Measurements from ENCODE around the gene PTPN3. TPM values are rescaled to one million over a fixed set of nuclear protein-coding genes. Genes with fewer than 3 reads are reported as not detected.
"Not testable (repeated sequence)": the region's sequence is repeated elsewhere in the genome, so short reads cannot be mapped to it uniquely, and the experiment has no call there.

PTPN3 gene
- 9.2 and 9.4 TPM in 2 replicates for total RNA-seq

GRCh38 chr9:109498195-109499092 lies at the start of gene PTPN3:
PTPN3 (minus strand) TSS chr9:109498307; CDS start chr9:109463434, 34,873 bp downstream.
- H3K36me3 Mint-ChIP-seq (ENCODE audit: low read depth): no peaks in the 10 kb centered on the region
- H3K27ac Mint-ChIP-seq: no peak within 1 kb of the TSS
- H3K27me3 Mint-ChIP-seq (ENCODE audit: low read depth): peaks cover 71% of the 10 kb centered on the region
- H3K4me1 Mint-ChIP-seq (ENCODE audit: low read depth): peaks cover 8% of the 10 kb centered on the region
- intact Hi-C loops (cut with micrococcal nuclease): no loop called here
- H3K4me3 Mint-ChIP-seq (ENCODE audit: low read depth): peak within 1 kb of the TSS; percentile 71
- no peaks in the 10 kb centered on the region for H3K9me3 Mint-ChIP-seq
- DNase-seq (ENCODE audit: low spot score): no peak

DNA sequence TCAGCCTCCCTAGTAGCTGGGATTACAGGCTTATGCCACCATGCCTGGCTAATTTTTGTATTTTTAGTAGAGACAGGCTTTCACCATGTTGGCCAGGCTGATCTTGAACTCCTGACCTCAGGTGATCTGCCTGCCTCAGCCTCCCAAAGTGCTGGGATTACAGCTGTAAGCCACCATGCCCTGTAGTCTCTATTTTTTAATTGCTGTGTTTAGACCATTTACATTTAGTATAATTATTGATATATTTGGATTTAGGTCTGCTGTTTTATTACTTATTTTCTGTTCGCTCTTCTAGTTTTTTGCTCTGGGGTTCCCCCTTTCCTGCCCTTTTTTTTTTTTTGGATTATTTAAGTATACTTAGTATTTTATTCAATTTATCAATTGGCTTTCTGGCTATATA lies 46.8 kb upstream of the PTPN3 start:
- H3K36me3 Mint-ChIP-seq (ENCODE audit: low read depth): not testable (repeated sequence)

DNA sequence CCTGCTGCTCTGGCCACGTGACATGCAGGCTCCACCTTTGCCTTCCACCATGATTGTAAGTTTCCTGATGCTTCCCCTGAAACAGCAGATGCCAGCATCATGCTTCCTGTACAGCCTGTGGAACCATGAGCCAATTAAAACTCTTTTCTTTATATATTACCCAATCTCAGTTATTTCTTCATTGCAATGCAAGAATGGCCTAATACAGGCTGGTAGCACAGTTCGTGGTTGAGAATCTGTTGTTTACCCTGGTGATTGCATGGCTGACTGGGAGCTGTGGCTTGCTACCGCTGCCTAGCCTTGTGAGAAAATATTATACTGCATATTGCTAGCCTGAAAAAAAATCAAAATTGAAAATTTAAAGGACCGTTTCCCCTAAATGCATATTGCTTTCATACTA lies 44.8 kb upstream of the PTPN3 start:
- peaks cover 4% of the 10 kb centered on the region for H3K27me3 Mint-ChIP-seq (ENCODE audit: low read depth)
- H3K4me3 Mint-ChIP-seq (ENCODE audit: low read depth): no peak overlapping the region
- intact Hi-C loops (cut with micrococcal nuclease): no loop called here
- DNase-seq (ENCODE audit: low spot score): no peak
- no peaks in the 10 kb centered on the region for H3K4me1 Mint-ChIP-seq (ENCODE audit: low read depth)
- H3K9me3 Mint-ChIP-seq: peaks cover 11% of the 10 kb centered on the region
- H3K36me3 Mint-ChIP-seq (ENCODE audit: low read depth): no peaks in the 10 kb centered on the region
- no peak overlapping the region for H3K27ac Mint-ChIP-seq

More for the DNA sequence above, 46.8 kb upstream of the PTPN3 start:
- DNase-seq (ENCODE audit: low spot score); H3K4me3 Mint-ChIP-seq (ENCODE audit: low read depth); intact Hi-C loops (cut with micrococcal nuclease); H3K27me3 Mint-ChIP-seq (ENCODE audit: low read depth); H3K27ac Mint-ChIP-seq; H3K4me1 Mint-ChIP-seq (ENCODE audit: low read depth): not testable (repeated sequence)
- peaks cover 11% of the 10 kb centered on the region for H3K9me3 Mint-ChIP-seq

DNA sequence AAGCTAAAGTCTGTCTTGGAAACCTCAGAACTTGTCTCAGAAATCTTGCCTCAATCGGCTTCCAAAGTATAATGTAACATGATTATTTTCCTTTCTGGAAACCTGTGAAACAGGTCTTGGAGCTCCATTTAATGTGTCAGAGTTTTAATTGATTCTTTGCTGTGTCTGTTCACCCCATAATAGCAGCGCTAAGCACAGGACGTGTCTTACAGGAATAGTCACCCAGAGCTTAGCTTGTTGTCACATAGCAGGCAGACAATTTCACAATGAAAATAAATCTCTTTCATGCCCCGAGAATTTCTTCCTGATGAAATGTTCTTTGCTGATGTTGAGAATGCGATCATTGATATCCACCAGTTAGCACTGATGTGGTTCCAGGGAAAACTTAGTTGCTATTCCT lies 40.2 kb upstream of the PTPN3 start:
- Mint-ChIP-seq H3K27me3 (ENCODE audit: low read depth) (peaks cover 7% of the 10 kb centered on the region), H3K9me3 (no peaks in the 10 kb centered on the region), H3K27ac (no peak overlapping the region), H3K36me3 (ENCODE audit: low read depth) (no peaks in the 10 kb centered on the region), H3K4me1 (ENCODE audit: low read depth) (no peaks in the 10 kb centered on the region), H3K4me3 (ENCODE audit: low read depth) (no peak overlapping the region)
- no peak for DNase-seq (ENCODE audit: low spot score)
- intact Hi-C loops (cut with micrococcal nuclease): no loop called here

DNA sequence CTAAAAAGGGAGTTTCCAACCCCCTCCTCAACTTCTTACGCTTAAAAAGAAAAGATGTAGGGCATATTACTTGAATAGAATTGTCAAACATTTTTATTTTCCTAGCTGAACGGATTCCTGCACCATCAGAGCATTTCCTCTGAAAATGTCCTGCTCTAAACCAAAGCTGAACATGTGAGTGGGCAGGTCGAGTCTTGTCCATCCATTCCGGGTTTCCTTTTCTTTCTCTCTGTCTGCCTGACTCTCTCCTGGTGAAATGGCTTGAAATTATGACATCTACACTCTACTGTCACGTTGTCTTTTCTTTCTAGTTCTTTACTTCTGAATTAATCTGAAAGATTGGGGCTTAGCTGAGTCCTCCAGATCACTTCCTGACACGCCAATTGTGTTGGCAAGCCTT lies 39.2 kb upstream of the PTPN3 start:
- Mint-ChIP-seq H3K27me3 (ENCODE audit: low read depth) (peaks cover 7% of the 10 kb centered on the region), H3K9me3 (no peaks in the 10 kb centered on the region), H3K4me1 (ENCODE audit: low read depth) (no peaks in the 10 kb centered on the region), H3K36me3 (ENCODE audit: low read depth) (no peaks in the 10 kb centered on the region), H3K4me3 (ENCODE audit: low read depth) (no peak overlapping the region), H3K27ac (no peak overlapping the region)
- intact Hi-C loops (cut with micrococcal nuclease): no loop called here
- no peak for DNase-seq (ENCODE audit: low spot score)

DNA sequence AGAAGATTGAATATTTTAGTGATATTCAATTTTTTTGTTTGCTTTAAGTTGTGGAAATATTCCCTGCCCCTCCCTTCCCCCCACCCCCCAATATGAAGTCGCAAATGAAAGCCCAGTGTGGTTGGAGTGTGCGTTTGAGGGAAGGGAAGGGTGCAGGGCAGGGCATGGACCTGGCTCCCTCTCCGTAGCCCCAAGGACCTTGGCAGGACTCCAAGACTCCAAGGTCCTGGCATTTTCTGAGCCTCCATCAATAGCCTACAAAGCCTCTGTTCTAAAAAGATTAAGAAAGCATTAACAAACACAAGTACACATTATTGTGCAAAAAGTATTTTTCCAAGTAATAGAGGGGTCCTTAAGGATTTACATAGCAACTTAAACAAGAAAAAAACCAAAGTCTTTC lies 38.8 kb upstream of the PTPN3 start:
- Mint-ChIP-seq H3K27me3 (ENCODE audit: low read depth) (peaks cover 7% of the 10 kb centered on the region), H3K27ac (no peak overlapping the region), H3K4me1 (ENCODE audit: low read depth) (no peaks in the 10 kb centered on the region), H3K36me3 (ENCODE audit: low read depth) (no peaks in the 10 kb centered on the region), H3K4me3 (ENCODE audit: low read depth) (no peak overlapping the region), H3K9me3 (no peaks in the 10 kb centered on the region)
- no peak for DNase-seq (ENCODE audit: low spot score)
- intact Hi-C loops (cut with micrococcal nuclease): no loop called here

- H3K4me1 Mint-ChIP-seq (ENCODE audit: low read depth): no peaks in the 10 kb centered on the region
- no peak for DNase-seq (ENCODE audit: low spot score)
- no peak overlapping the region for H3K4me3 Mint-ChIP-seq (ENCODE audit: low read depth)
- intact Hi-C loops (cut with micrococcal nuclease): no loop called here
- H3K9me3 Mint-ChIP-seq: no peaks in the 10 kb centered on the region
- H3K27me3 Mint-ChIP-seq (ENCODE audit: low read depth): peaks cover 7% of the 10 kb centered on the region
- H3K36me3 Mint-ChIP-seq (ENCODE audit: low read depth): no peaks in the 10 kb centered on the region
- no peak overlapping the region for H3K27ac Mint-ChIP-seq
Measured at GRCh38 chr9:109535365-109535764, 37.3 kb upstream of the PTPN3 start.

DNA sequence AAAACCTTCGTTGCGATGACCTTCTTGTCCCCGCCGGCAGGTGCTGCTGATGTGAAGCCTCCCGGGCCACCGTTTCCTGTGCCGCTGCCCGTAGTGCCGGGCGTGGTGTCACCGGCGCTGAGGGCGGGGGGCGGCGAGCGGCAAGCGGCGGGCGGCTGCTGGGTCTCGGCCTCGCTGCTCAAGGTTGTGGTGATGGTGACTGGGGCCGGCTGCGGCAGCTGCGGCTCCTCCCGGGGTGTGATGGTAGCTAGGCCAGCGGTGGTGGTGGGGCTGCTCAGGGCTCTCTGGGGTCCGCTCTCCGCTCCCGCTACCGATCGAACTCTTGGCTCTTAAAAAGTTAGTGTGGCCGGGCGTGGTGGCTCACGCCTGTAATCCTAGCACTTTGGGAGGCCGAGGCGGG lies 36.0 kb upstream of the PTPN3 start:
- Mint-ChIP-seq H3K4me1 (ENCODE audit: low read depth) (no peaks in the 10 kb centered on the region), H3K36me3 (ENCODE audit: low read depth) (no peaks in the 10 kb centered on the region), H3K9me3 (no peaks in the 10 kb centered on the region), H3K4me3 (ENCODE audit: low read depth) (no peak overlapping the region), H3K27ac (no peak overlapping the region), H3K27me3 (ENCODE audit: low read depth) (peaks cover 7% of the 10 kb centered on the region)
- DNase-seq (ENCODE audit: low spot score): no peak
- intact Hi-C loops (cut with micrococcal nuclease): no loop called here

DNA sequence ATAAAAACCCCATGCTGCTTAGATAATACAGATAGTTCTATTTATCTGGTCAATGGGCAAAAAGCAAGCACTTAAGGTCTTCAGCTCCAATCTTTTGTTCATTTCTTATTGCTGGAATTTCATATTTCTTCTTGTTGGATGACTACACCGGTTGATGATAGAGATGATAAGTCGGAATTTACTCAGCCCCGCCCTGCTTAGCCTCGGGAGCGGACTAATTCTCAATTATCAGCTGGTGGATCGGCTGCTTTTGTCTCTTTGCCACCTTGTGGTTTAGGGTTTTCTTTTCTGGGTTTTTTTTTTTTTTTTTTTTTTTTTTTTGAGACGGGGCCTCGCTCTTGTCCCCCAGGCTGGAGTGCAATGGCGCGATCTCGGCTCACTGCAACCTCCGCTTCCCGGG lies 34.5 kb upstream of the PTPN3 start:
- DNase-seq (ENCODE audit: low spot score): not testable (repeated sequence)

GRCh38 chr9:109522106-109522505 lies 24.0 kb upstream of the PTPN3 start:
- Mint-ChIP-seq H3K27me3 (ENCODE audit: low read depth) (peaks cover 16% of the 10 kb centered on the region), H3K36me3 (ENCODE audit: low read depth) (no peaks in the 10 kb centered on the region), H3K27ac (no peak overlapping the region), H3K4me1 (ENCODE audit: low read depth) (no peaks in the 10 kb centered on the region), H3K9me3 (no peaks in the 10 kb centered on the region), H3K4me3 (ENCODE audit: low read depth) (no peak overlapping the region)
- intact Hi-C loops (cut with micrococcal nuclease): no loop called here
- DNase-seq (ENCODE audit: low spot score): no peak

More for the DNA sequence above, 34.5 kb upstream of the PTPN3 start:
- H3K4me1 Mint-ChIP-seq (ENCODE audit: low read depth); H3K4me3 Mint-ChIP-seq (ENCODE audit: low read depth); H3K36me3 Mint-ChIP-seq (ENCODE audit: low read depth); H3K27ac Mint-ChIP-seq; H3K9me3 Mint-ChIP-seq; intact Hi-C loops (cut with micrococcal nuclease): not testable (repeated sequence)
- peaks cover 11% of the 10 kb centered on the region for H3K27me3 Mint-ChIP-seq (ENCODE audit: low read depth)

DNA sequence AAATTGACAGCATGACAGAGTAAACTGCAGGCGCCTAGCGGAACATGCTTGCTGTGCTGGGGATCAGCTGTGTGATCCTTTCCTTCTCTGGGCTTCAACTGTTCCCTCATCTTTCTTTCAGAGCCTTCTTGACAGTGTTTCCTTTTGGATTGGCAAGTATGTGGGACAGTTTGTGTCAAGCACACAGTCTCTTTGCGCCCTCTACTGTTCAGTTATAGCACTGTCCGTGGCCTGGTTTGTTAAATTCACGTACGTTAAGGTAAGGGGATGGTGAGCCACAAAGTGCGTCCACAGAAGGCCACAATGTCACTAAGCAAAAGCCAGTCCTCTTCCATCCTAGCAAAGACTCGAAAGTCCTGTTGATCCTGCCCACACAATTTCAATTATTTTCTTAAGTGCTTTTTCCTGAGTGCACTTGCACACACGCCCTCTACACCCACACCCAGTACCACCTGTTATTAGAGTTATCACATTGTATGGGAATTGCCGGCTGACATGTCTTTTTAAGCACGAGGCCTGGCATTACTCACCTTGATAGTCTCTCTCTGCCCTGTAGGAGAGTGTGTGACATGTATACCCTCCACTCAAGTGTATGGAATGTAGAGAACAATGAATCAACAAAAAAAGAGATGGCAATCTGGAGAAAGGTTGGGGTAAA lies 22.5 kb upstream of the PTPN3 start:
- H3K9me3 Mint-ChIP-seq: no peaks in the 10 kb centered on the region
- H3K36me3 Mint-ChIP-seq (ENCODE audit: low read depth): no peaks in the 10 kb centered on the region
- intact Hi-C loops (cut with micrococcal nuclease): loop anchor here (2.0 kb wide), 1 partner anchor 80 kb away; no protein-coding TSS in a partner anchor
- DNase-seq (ENCODE audit: low spot score): peak; percentile 24
- H3K4me1 Mint-ChIP-seq (ENCODE audit: low read depth): no peaks in the 10 kb centered on the region
- H3K4me3 Mint-ChIP-seq (ENCODE audit: low read depth): no peak overlapping the region
- H3K27ac Mint-ChIP-seq: no peak overlapping the region
- H3K27me3 Mint-ChIP-seq (ENCODE audit: low read depth): peaks cover 23% of the 10 kb centered on the region

DNA sequence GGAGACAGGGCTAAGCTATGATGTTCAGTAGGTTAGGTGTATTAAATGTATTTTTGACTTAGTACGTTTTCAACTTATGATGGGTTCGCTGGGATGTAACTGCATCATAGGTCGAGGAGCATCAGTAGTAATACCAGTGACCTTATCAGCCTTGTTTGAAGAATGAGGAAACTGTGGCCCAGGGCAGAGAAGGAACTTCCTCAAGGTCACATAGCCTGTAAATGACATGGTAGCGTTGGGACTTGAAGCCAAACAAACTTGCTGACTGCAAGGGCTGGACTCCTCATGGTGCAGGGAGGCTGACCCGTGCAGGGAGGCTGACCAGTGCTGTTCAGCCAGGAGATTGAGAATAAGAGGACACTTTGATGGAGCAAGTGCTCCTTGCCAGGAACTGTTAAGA lies 21.3 kb upstream of the PTPN3 start:
- Mint-ChIP-seq H3K9me3 (no peaks in the 10 kb centered on the region), H3K36me3 (ENCODE audit: low read depth) (no peaks in the 10 kb centered on the region), H3K27me3 (ENCODE audit: low read depth) (peaks cover 25% of the 10 kb centered on the region), H3K4me1 (ENCODE audit: low read depth) (no peaks in the 10 kb centered on the region), H3K27ac (no peak overlapping the region), H3K4me3 (ENCODE audit: low read depth) (no peak overlapping the region)
- no peak for DNase-seq (ENCODE audit: low spot score)
- intact Hi-C loops (cut with micrococcal nuclease): loop anchor here (5.0 kb wide), 1 partner anchor 277 kb away; no protein-coding TSS in a partner anchor
